K562 (cell line): ENCODE measurements around the gene GMIP. TPM values are rescaled to one million over a fixed set of nuclear protein-coding genes. Genes with fewer than 3 reads are reported as not detected.
A peak's percentile ranks its signal among the peaks of the same experiment; 100 is the strongest.
"Not testable (repeated sequence)": the region's sequence is repeated elsewhere in the genome, so short reads cannot be mapped to it uniquely, and the experiment has no call there.

Experiments
- ATAC-seq: fragments of 200-7000 bp; cut with Tn5 transposase; 3 replicates; pipeline ENCODE4 v1.9.1; 2020; ENCODE audit warnings: moderate library complexity
- BruUV-seq: library from RNA; stranded (reverse); fragments of 400-500 nt; replicated peaks from 2 replicates; lab custom pipeline; 2021; lab: Mats Ljungman, UMichigan
- CTCF ChIA-PET: fragments of 300-600 bp; formaldehyde crosslinking; extraction: SDS; loops from one replicate; lab custom pipeline; 2021; ENCODE audit warnings: low intra/inter-chr PET ratio; lab: Yijun Ruan, JAX
- POLR2A ChIA-PET: fragments of 300-600, 350-650 bp; sonication (Branson Sonifier 250); formaldehyde crosslinking; extraction: SDS; loops from one replicate; lab custom pipeline; 2021; ENCODE audit warnings: antibody characterized with exemption, inconsistent platforms; lab: Yijun Ruan, JAX
- DNase-seq, 4 experiments: peaks; one replicate each; pipeline versions ENCODE4 v3.0.0 to v3.0.0-alpha.2; 2011 to 2018; ENCODE audit warnings: low spot score in 3 of 4, mixed read lengths in 3 of 4; ENCODE audit errors: extremely low read depth in 1 of 4
- FAIRE-seq: peaks from 2 replicates; lab custom pipeline; 2011; peaks lifted over from hg19 to GRCh38; lab: Jason Lieb, UNC
- H2AFZ ChIP-seq: 2 replicates; pipeline ENCODE4 v1.6.0; 2011; ENCODE audit warnings: low read depth, low read length, control low read depth, inconsistent platforms
- H3K27ac ChIP-seq: fragments of 200-600 bp; 3 replicates; pipeline ENCODE4 v1.8.0; 2011; ENCODE audit warnings: low read depth, mild to moderate bottlenecking, control low read depth, inconsistent platforms, low read length, moderate library complexity, mixed read lengths; ENCODE audit errors: extremely low read depth
- H3K27me3 ChIP-seq, 2 experiments: fragments of 300-600 bp in 1 of 2; 2 replicates in 1 of 2; 3 replicates in 1 of 2; pipeline versions ENCODE4 v1.6.0 to v1.8.0; 2011; ENCODE audit warnings: inconsistent platforms in 2 of 2, low read length in 2 of 2, mild to moderate bottlenecking in 1 of 2, mixed read lengths in 1 of 2, moderate library complexity in 1 of 2; ENCODE audit not compliant: control insufficient read depth in 2 of 2, insufficient read depth in 2 of 2
- H3K36me3 ChIP-seq: fragments of 300-600 bp; 3 replicates; pipeline ENCODE4 v1.8.0; 2011; ENCODE audit warnings: mild to moderate bottlenecking, low read length, inconsistent platforms; ENCODE audit not compliant: control insufficient read depth, insufficient read depth
- H3K4me1 ChIP-seq, 2 experiments: fragments of 200-600 bp in 1 of 2; replicated peaks in 1 of 2; 2 replicates in 1 of 2; 3 replicates in 1 of 2; pipeline versions ENCODE4 v1.5.1 to v1.8.0; 2011; ENCODE audit warnings: inconsistent platforms in 2 of 2, low read length in 2 of 2, mild to moderate bottlenecking in 1 of 2, mixed read lengths in 1 of 2, moderate library complexity in 1 of 2; ENCODE audit not compliant: control insufficient read depth in 2 of 2, insufficient read depth in 2 of 2
- H3K4me2 ChIP-seq: 2 replicates; pipeline ENCODE4 v1.6.1; 2011; ENCODE audit warnings: low read length, control low read depth, inconsistent platforms, mixed read lengths; ENCODE audit not compliant: insufficient read depth
- H3K4me3 ChIP-seq: fragments of 200-600 bp; sonication (generic), shearing (Covaris generic); 2 replicates; pipeline ENCODE4 v1.5.1; 2016; ENCODE audit warnings: control low read depth, inconsistent platforms
- H3K79me2 ChIP-seq: fragments of 200-600 bp; 3 replicates; pipeline ENCODE4 v1.8.0; 2011; ENCODE audit warnings: low read length, inconsistent platforms; ENCODE audit not compliant: control insufficient read depth, insufficient read depth
- H3K9ac ChIP-seq, 2 experiments: 2 replicates each; pipeline versions ENCODE4 v1.6.0 to v1.6.1; 2011; ENCODE audit warnings: low read depth in 2 of 2, low read length in 2 of 2, control low read depth in 1 of 2, inconsistent platforms in 1 of 2, mild to moderate bottlenecking in 1 of 2, mixed read lengths in 1 of 2; ENCODE audit not compliant: insufficient read depth in 1 of 2
- H3K9me1 ChIP-seq: one replicate; pipeline ENCODE4 v1.6.0; 2011; ENCODE audit warnings: inconsistent platforms, mild to moderate bottlenecking, low read length, moderate library complexity; ENCODE audit not compliant: control insufficient read depth, insufficient read depth
- H3K9me3 ChIP-seq: replicated peaks from 2 replicates; pipeline ENCODE4 v1.5.1; 2011; ENCODE audit warnings: low read depth, low read length, inconsistent platforms; ENCODE audit not compliant: control insufficient read depth, insufficient read depth
- H4K20me1 ChIP-seq: replicated peaks from 2 replicates; pipeline ENCODE4 v1.6.1; 2011; ENCODE audit warnings: low read length, inconsistent platforms, mixed read lengths; ENCODE audit not compliant: control insufficient read depth, insufficient read depth
- ARID1B ChIP-seq: fragments of 450-650 bp; IDR thresholded peaks from 2 replicates; pipeline ENCODE4 v1.6.1; 2016; ENCODE audit warnings: antibody characterized with exemption, mild to moderate bottlenecking, inconsistent platforms
- SETDB1 ChIP-seq: IDR thresholded peaks from one replicate; pipeline ENCODE4 v1.6.1; 2012; ENCODE audit warnings: low read length, control low read depth, inconsistent platforms
- ZBED1 ChIP-seq: IDR thresholded peaks from 2 replicates; pipeline ENCODE4 v1.6.1; 2014
- WGBS: fragments of 100-300 bp; shearing (Covaris generic); methylation state at CpG from one replicate; pipeline ENCODE4 v1.1.6; 2016; ENCODE audit warnings: low coverage, mixed read lengths; ENCODE audit not compliant: insufficient coverage; ENCODE audit errors: missing lambda C conversion rate; 5-methylcytosine and 5-hydroxymethylcytosine counted together
- in situ Hi-C: fragments of 300-500 bp; cut with MboI; formaldehyde crosslinking; loops from 4 replicates; pipeline ENCODE4 v1.15.0; 2018; ENCODE audit warnings: inconsistent platforms, mixed read lengths
- intact Hi-C: fragments of 100-400 bp; cut with micrococcal nuclease; formaldehyde crosslinking; loops from 2 replicates; pipeline ENCODE4 v1.14.2; 2022
- polyA plus RNA-seq, 8 experiments: library from polyadenylated mRNA; depleted of rRNA in 4 of 8; stranded (reverse) in 5 of 8; unstranded in 3 of 8; fragments of >200 nt; fragmentation: Nextera tagmentation in 2 of 8; fragmentation: Illumina TruSeq in 1 of 8; extraction: Ambion mirVana in 2 of 8; extraction: Trizol in 1 of 8; gene quantifications; 2 replicates each; pipeline versions ENCODE4 v1.2.1 to v1.2.3, GENCODE V29; 2011 to 2014; ENCODE audit warnings: inconsistent platforms in 1 of 8, missing spikeins in 1 of 8
- total RNA-seq, 7 experiments: library from RNA; depleted of rRNA in 6 of 7; stranded (reverse); fragments of >200 nt in 6 of 7; fragmentation: Illumina TruSeq in 2 of 7; extraction: Trizol in 2 of 7; gene quantifications; 2 replicates each; pipeline versions ENCODE4 v1.2.1 to v1.2.3, GENCODE V29; 2011 to 2021; ENCODE audit warnings: low replicate concordance in 1 of 7

GMIP gene
- total and polyA plus RNA-seq, 9 of the 15 experiments (the other 6 are each of a cell fraction or from before 2014, with no cell fraction given), result 0.14 to 15.8 (median 3.2) TPM

DNA sequence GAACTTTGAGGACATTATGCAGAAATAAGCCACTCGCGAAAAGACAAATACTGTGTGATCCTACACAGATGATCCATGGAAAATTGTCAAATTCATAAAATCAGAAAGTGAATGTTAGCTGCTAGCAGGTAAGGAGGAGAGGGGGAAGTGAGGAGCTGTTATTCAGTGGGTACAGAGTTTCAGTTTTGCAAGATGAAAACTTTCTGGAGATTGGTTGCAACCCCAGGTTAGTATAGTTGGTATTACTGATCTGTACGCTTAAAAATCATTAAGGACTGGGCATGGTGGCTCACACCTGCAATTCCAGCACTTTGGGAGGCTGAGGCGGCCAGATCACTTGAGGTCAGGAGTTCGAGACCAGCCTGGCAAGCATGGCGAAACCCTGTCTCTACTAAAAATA is 43.1 kb upstream of the GMIP start:
- DNase-seq, result no peak
- Histone ChIP-seq H2AFZ (no peak overlapping the region), H3K9me3 (no peaks in the 10 kb centered on the region), H3K4me3 (no peak overlapping the region), H3K36me3 (no peaks in the 10 kb centered on the region), H3K4me2 (no peak overlapping the region), H3K4me1 (no peaks in the 10 kb centered on the region), H3K27me3 (no peaks in the 10 kb centered on the region), H3K79me2 (no peaks in the 10 kb centered on the region), H3K9me1 (no peaks in the 10 kb centered on the region), H3K9ac (no peak overlapping the region), H3K27ac (no peak overlapping the region), H4K20me1 (no peaks in the 10 kb centered on the region)
- intact Hi-C loops (no loop called here), in situ Hi-C loops (no loop called here)
- TF ChIP-seq SETDB1, result no peak
- no peak for TF ChIP-seq ARID1B
- no peak for TF ChIP-seq ZBED1
- peak; percentile 35 for FAIRE-seq
- ATAC-seq, result no peak
- CTCF ChIA-PET, result no interaction called here
- WGBS, result 77% methylated on average over 6 of the region's 6 CpGs
- no TSS peak for BruUV-seq
- POLR2A ChIA-PET, result interaction anchor here (0.9 to 1.0 kb wide), 2 partner anchors 15 to 63 kb away, joined by 3 read pairs; no protein-coding TSS in a partner anchor

GRCh38 chr19:19686119-19686518 is 42.7 kb upstream of the GMIP start:
- ATAC-seq, H3K27ac ChIP-seq, H3K9me3 ChIP-seq, H3K9me1 ChIP-seq, in situ Hi-C loops, H3K4me2 ChIP-seq, H3K36me3 ChIP-seq, H3K27me3 ChIP-seq, H3K79me2 ChIP-seq, intact Hi-C loops, H3K4me1 ChIP-seq, H3K4me3 ChIP-seq, H4K20me1 ChIP-seq, H3K9ac ChIP-seq, CTCF ChIA-PET, FAIRE-seq, BruUV-seq, H2AFZ ChIP-seq, DNase-seq: not testable (repeated sequence)
- WGBS, result 78% methylated on average over 15 of the region's 15 CpGs
- POLR2A ChIA-PET, result interaction anchor here (0.9 to 1.0 kb wide), 2 partner anchors 15 to 63 kb away, joined by 3 read pairs; no protein-coding TSS in a partner anchor
